ENCODE results near the gene SBNO1.
"Not testable (repeated sequence)": the region's sequence is repeated elsewhere in the genome, so short reads cannot be mapped to it uniquely, and the experiment has no call there.

Gene SBNO1

DNA sequence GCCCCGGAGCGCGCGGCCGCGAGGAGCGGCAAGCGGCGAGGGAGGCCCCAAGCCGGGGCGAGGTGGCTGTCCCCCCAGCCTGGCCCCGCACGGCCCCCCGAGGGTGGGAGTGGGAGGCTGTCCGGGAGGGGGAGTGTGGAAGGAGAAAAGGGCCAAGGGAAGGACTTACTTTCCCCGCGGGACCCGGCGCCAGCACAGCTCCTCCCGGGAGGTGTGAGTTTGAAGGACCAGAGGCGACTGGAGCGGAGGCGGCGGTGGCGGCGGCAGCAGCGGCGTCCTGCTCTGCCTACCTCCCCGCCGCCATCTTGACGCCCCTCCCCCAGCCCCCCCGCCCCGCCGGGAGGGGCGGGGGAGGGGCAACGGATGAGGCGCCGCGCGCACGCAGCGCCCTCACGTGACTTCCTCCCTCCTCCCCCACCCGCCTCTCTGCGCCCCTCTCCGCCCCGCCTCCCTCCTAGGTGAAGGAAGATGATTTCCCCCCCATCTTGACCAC lies at the start of gene SBNO1:
SBNO1 (minus strand) TSS at position 316 of the 493 bp plus-strand sequence. CDS start 14,406 bp downstream, outside the sequence.
- peak; percentile 79 for DNase-seq (ENCODE audit: extremely low read depth, low read depth)
- TF ChIP-seq, protein P1, sequence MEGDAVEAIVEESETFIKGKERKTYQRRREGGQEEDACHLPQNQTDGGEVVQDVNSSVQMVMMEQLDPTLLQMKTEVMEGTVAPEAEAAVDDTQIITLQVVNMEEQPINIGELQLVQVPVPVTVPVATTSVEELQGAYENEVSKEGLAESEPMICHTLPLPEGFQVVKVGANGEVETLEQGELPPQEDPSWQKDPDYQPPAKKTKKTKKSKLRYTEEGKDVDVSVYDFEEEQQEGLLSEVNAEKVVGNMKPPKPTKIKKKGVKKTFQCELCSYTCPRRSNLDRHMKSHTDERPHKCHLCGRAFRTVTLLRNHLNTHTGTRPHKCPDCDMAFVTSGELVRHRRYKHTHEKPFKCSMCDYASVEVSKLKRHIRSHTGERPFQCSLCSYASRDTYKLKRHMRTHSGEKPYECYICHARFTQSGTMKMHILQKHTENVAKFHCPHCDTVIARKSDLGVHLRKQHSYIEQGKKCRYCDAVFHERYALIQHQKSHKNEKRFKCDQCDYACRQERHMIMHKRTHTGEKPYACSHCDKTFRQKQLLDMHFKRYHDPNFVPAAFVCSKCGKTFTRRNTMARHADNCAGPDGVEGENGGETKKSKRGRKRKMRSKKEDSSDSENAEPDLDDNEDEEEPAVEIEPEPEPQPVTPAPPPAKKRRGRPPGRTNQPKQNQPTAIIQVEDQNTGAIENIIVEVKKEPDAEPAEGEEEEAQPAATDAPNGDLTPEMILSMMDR (IDR thresholded peaks at IDR 0.05; ENCODE audit: low read depth, low read length) = no peak

DNA sequence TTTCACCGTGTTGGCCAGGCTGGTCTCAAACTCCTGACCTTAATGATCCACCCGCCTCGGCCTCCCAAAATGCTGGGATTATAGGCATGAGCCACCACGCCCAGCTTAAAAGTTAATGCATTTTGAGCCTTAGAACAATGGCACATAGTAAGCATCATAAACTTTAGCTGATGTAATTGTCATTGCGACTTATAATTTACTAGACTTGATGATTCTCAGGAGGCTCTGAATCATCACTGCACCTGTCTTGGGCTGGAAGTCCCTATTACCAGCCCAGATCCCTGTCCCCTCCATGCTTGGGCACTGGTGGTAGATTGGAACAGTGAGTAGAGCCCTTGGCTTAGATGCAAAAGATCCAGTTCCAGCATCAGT lies 45.4 kb upstream of the SBNO1 start:
- no peak for DNase-seq (ENCODE audit: extremely low read depth, low read depth)
- TF ChIP-seq, protein P1 (IDR thresholded peaks at IDR 0.05; ENCODE audit: low read depth, low read length) = no peak

DNA sequence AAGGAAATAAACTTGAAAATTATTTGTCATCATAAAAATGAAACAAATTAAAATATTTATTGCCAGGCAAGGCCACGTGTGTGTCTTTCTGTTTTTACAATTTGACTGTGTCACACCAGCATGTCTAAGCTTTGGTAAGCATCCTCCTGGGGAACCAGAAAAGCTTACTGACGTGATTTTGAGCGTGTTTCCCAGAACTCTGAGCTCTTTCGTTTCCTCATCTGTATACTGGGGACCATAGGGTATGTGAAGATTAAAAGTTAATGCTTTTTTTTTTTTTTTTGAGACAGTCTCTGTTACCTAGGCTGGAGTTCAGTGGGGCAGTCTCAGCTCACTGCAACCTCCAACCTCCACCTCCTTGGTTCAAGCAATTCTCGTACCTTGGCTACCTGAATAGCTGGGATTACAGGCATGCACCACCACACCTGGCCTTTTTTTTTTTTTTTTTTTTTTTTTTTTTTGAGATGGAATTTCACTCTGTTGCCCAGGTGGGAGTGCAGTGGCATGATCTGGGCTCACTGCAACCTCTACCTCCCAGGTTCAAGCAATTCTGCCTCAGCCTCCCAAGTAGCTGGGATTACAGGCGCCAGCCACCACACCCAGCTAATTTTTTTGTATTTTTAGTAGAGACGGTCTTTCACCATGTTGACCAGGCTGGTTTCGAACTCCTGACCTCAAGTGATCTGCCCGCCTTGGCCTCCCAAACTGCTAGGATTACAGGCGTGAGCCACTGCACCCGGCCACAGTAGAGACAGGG lies 44.8 kb upstream of the SBNO1 start:
- not testable (repeated sequence) for DNase-seq (ENCODE audit: extremely low read depth, low read depth)

DNA sequence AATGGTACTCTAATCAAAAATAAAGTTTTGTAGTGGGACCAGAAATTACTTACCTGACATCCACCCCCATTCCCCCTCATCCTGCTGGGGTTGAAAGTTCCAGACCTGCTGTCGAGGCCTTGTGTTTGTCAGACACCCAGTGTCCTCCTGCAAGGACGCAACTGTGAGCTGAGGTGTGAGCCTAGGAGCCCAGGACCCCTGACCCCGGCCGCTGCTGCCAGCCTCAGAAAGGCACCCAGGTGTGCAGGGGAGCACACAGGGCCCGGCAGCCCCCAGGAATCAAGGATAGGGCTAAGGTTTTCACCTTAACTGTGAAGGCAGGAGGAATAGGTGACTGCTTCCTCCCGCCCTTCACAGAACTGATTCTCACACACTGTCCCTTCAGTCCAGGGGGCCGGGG lies 44.0 kb upstream of the SBNO1 start:
- not testable (repeated sequence) for DNase-seq (ENCODE audit: extremely low read depth, low read depth)

DNA sequence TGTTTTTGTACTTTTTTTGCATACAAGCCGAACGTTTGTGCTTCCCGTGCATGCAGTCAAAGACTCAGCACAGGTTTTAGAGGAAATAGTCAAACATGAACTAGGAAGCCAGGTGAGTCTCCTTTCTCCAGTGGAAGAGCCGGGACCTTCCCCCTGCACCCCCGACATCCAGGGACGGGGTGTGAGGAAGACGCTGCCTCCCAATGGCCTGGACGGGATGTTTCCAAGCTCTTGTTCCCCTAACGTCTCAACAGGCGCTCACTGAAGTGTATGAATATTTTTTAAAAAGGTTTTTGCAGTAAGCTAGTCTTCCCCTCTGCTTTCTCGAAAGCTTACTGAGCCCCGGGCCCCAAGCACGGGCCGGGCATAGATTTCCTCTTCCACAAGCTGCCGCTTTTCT lies 43.3 kb upstream of the SBNO1 start:
- DNase-seq (ENCODE audit: extremely low read depth, low read depth) = not testable (repeated sequence)

DNA sequence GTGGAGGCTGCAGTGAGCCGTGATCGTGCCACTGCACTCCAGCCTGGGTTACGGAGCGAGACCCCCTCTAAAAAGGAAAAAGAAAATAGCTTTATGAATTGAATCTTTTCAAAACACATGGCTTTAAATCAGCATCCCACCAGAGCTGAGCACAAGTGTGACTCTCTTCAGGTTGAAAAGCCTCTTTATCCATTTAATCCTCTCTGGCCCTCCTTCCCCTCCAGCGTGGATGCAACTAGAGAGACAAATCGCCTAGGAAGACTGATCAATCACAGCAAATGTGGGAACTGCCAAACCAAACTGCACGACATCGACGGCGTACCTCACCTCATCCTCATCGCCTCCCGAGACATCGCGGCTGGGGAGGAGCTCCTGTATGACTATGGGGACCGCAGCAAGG lies 42.6 kb upstream of the SBNO1 start:
- not testable (repeated sequence) for DNase-seq (ENCODE audit: extremely low read depth, low read depth)

DNA sequence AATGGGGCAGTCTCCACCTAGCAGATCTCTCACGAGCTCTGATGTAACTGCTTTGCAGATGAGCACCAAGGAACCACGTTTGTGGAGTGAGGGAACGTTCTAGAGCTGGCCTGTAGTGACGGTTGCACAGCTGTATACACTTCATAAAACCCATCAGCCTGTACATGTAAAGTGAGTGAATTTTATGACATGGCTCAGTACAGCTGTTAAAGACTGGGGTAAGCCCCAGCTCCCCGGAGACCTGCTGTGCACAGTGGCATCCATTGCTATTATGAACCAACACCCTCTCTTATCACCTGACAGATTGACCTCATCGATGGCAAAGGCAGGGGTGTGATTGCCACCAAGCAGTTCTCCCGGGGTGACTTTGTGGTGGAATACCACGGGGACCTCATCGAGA lies 39.9 kb upstream of the SBNO1 start:
- no peak for DNase-seq (ENCODE audit: extremely low read depth, low read depth)
- TF ChIP-seq, protein P1 (IDR thresholded peaks at IDR 0.05; ENCODE audit: low read depth, low read length) = no peak

DNA sequence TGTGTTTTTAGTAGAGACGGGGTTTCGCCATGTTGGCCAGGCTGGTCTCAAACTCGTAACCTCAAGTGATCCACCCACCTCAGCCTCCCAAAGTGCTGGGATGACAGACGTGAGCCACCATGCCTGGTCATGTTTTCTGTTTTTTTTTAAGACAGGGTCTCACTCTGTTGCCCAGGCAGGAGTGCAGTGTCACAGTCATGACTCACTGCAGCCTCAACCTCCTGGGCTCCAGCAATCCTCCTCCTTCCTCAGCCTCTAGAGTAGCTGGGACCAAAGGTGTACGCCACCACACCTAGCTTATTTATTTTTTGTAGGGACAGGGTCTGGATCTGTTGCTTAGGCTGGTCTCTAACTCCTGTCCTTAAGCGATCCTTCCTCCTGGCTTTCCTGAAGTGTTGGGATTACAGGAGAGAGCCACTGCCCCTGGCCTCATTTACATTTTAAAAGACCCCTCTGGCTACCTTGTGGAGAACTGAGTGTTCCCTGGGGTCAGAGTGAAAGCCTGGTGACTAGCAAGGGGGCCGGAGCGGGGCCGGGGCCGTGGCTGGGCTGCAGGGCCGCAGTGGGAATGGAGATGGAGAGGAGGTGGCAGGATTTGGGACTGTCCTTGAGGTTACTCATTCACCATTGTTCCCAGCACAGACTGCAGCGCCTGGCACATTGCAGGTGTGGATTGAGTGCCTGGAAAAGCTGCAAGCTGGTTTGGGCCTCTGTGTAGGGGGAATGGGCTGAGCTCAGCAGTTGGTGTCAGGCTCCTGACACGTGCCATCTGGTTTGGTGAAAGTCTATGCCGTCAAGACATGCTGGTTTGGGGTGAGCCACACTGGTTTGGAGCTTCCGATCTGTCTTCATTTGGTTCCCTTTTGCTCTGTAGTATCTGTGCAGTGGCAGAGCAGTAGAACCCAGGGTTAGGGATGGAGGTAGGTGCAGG lies 37.4 kb upstream of the SBNO1 start:
- TF ChIP-seq, protein P1 (IDR thresholded peaks at IDR 0.05; ENCODE audit: low read depth, low read length) = no peak
- no peak for DNase-seq (ENCODE audit: extremely low read depth, low read depth)

DNA sequence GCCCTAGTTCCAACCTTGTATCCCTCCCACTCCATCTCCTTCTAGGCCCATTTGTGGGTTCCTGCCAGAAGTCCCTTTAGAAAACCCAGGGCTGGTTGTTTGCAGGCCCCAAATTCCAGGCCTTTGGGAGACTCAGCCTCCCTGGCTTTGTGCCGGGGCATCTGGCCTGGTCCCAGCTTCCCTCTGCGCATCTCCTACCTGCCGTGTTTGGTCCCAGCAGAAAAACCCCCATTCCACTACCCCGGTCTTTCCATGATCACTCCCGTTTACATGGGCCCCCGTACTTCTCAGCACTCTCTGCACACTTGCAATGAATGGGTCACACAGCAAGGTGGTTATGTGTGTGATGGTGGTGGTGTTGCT lies 34.6 kb upstream of the SBNO1 start:
- no peak for DNase-seq (ENCODE audit: extremely low read depth, low read depth)
- TF ChIP-seq, protein P1 (IDR thresholded peaks at IDR 0.05; ENCODE audit: low read depth, low read length) = no peak
